ENCODE measurements around the gene OTOP3. TPM values are rescaled to one million over a fixed set of nuclear protein-coding genes. Genes with fewer than 3 reads are reported as not detected.

OTOP3 gene
- total RNA-seq, 1 experiment from 2014 or later = not detected

DNA sequence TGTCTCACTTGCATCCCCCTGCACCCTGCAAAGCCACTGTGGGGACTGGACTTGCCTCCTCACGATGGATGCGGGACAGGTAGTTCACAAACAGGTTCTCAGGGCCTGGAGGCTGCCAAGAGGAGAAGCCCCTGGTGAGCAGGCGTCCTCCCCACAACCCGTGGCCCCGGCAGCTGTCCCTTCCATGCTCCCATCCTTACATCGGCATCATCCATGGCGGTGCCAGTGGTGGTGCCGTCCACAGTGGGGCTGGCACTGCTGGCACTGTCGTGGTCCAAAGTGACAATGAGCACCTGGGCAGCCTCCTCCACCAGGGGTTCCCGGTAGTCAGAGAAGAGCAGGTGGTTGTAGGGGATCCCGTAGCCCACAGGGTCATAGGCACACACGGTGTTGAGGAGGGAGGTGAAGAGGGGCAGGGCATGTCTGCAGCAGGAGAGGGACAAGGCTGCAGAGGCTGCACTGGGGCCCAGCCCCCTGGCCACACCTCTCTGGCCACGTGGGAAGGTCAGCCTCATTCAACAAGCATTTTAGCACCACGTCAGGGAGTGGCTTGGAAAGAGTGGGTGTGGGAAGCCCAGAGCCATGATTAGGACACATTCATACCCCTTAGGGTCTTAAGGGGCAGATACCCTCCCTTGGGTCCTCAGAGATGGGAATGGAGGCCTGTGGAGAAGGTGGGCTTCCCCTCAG is 24.3 kb downstream of the OTOP3 start:
- peaks cover 14% of the 10 kb centered on the region for H3K4me1 Mint-ChIP-seq (ENCODE audit: insufficient read depth, unreplicated experiment)
- peak; percentile 34 for DNase-seq (ENCODE audit: unreplicated experiment)
- ChIA-PET CTCF (interaction anchor here (0.5 to 8.6 kb wide), 22 partner anchors 9 to 280 kb away, joined by 3 to 233 read pairs (median 7); partner anchors contain the start of genes HID1, MRPL58, OTOP2 and USH1G), POLR2A (interaction anchor here (0.6 to 3.0 kb wide), 11 partner anchors 15 to 212 kb away, joined by 3 to 20 read pairs (median 6); partner anchors contain the start of genes ATP5PD, CDR2L, FDXR and KCTD2)
- H3K27me3 Mint-ChIP-seq (ENCODE audit: insufficient read depth, unreplicated experiment) = no peaks in the 10 kb centered on the region
- H3K36me3 Mint-ChIP-seq (ENCODE audit: insufficient read depth, unreplicated experiment) = no peaks in the 10 kb centered on the region
- no peaks in the 10 kb centered on the region for H3K9me3 Mint-ChIP-seq (ENCODE audit: unreplicated experiment)
- intact Hi-C loops (cut with micrococcal nuclease) = loop anchor here (2.0 kb wide), 3 partner anchors 87 to 211 kb away; partner anchors contain the start of genes ARMC7, ATP5PD, KCTD2 and NHERF1
- TF ChIP-seq, protein P1, sequence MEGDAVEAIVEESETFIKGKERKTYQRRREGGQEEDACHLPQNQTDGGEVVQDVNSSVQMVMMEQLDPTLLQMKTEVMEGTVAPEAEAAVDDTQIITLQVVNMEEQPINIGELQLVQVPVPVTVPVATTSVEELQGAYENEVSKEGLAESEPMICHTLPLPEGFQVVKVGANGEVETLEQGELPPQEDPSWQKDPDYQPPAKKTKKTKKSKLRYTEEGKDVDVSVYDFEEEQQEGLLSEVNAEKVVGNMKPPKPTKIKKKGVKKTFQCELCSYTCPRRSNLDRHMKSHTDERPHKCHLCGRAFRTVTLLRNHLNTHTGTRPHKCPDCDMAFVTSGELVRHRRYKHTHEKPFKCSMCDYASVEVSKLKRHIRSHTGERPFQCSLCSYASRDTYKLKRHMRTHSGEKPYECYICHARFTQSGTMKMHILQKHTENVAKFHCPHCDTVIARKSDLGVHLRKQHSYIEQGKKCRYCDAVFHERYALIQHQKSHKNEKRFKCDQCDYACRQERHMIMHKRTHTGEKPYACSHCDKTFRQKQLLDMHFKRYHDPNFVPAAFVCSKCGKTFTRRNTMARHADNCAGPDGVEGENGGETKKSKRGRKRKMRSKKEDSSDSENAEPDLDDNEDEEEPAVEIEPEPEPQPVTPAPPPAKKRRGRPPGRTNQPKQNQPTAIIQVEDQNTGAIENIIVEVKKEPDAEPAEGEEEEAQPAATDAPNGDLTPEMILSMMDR (IDR thresholded peaks at IDR 0.05; ENCODE audit: unreplicated experiment) = no peak
- BruUV-seq (replicated peaks) = no TSS peak
- H3K4me3 Mint-ChIP-seq (ENCODE audit: unreplicated experiment) = no peak overlapping the region
- H3K27ac Mint-ChIP-seq (ENCODE audit: low read depth, unreplicated experiment) = no peak overlapping the region

DNA sequence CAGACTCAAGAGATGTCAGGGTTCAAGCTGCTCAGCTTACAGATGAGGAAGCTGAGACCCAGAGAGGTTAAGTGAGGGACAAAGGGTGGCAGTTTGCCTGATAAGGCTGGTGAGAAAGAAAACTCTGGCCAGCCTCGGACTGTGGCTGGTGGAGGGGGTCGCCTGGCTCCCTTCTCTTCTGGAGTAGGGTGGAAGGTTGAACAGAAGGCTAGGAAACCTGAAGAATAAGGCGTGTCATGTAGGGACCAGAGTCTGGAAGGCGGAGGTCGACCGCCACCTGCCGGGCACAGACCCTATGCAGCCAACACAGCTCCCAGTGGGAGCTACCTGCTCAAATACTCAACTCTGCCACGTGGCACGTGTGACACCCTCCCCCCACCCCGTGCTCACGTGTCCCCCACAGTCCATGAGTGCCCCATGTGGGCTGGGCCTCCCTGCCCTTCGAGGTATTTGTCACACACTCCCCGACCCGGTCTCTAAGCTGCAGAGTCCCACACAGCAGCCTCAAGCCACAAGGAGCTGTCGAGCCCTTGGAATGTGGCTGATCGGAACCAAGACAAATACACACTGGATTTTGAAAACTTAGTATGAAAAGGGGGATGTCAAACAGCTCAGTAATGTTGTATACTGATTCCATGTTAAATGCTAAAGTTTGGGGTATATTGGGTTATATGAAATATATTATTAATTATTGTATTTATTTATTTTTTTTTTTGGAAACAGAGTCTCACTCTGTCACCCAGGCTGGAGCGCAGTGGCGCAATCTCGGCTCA is 25.1 kb downstream of the OTOP3 start:
- no TSS peak for BruUV-seq (replicated peaks)
- Mint-ChIP-seq H3K36me3 (ENCODE audit: insufficient read depth, unreplicated experiment) (no peaks in the 10 kb centered on the region), H3K27ac (ENCODE audit: low read depth, unreplicated experiment) (no peak overlapping the region), H3K9me3 (ENCODE audit: unreplicated experiment) (no peaks in the 10 kb centered on the region), H3K27me3 (ENCODE audit: insufficient read depth, unreplicated experiment) (no peaks in the 10 kb centered on the region), H3K4me3 (ENCODE audit: unreplicated experiment) (no peak overlapping the region), H3K4me1 (ENCODE audit: insufficient read depth, unreplicated experiment) (peaks cover 21% of the 10 kb centered on the region)
- intact Hi-C loops (cut with micrococcal nuclease) = loop anchor here (1.0 to 2.0 kb wide), 6 partner anchors 46 to 241 kb away; partner anchors contain the start of genes ARMC7, ATP5PD, KCTD2 and NHERF1
- ChIA-PET POLR2A (interaction anchor here (0.6 to 3.0 kb wide), 18 partner anchors 11 to 310 kb away, joined by 3 to 20 read pairs (median 6); partner anchors contain the start of genes ATP5PD, CDR2L, FDXR and HID1), CTCF (interaction anchor here (0.6 to 8.6 kb wide), 49 partner anchors 9 to 1663 kb away, joined by 3 to 233 read pairs (median 4); partner anchors contain the start of genes CDR2L, HID1, MRPL58 and NUP85)
- DNase-seq (ENCODE audit: unreplicated experiment) = peak; percentile 81
- TF ChIP-seq, protein P1 (IDR thresholded peaks at IDR 0.05; ENCODE audit: unreplicated experiment) = peak; percentile 62

GRCh38 chr17:74961657-74962350 is 26.1 kb downstream of the OTOP3 start:
- Mint-ChIP-seq H3K36me3 (ENCODE audit: insufficient read depth, unreplicated experiment) (no peaks in the 10 kb centered on the region), H3K27me3 (ENCODE audit: insufficient read depth, unreplicated experiment) (no peaks in the 10 kb centered on the region), H3K9me3 (ENCODE audit: unreplicated experiment) (no peaks in the 10 kb centered on the region), H3K4me3 (ENCODE audit: unreplicated experiment) (no peak overlapping the region), H3K4me1 (ENCODE audit: insufficient read depth, unreplicated experiment) (peaks cover 21% of the 10 kb centered on the region), H3K27ac (ENCODE audit: low read depth, unreplicated experiment) (no peak overlapping the region)
- intact Hi-C loops (cut with micrococcal nuclease) = loop anchor here (1.0 to 2.0 kb wide), 6 partner anchors 44 to 239 kb away; partner anchors contain the start of genes ARMC7, ATP5PD, KCTD2 and NHERF1
- peak; percentile 89 for DNase-seq (ENCODE audit: unreplicated experiment)
- POLR2A ChIA-PET = interaction anchor here (1.2 to 3.0 kb wide), 14 partner anchors 10 to 240 kb away, joined by 5 to 20 read pairs (median 8); partner anchors contain the start of genes ATP5PD, CDR2L, HID1 and KCTD2
- CTCF ChIA-PET = interaction anchor here (0.6 to 8.6 kb wide), 47 partner anchors 12 to 305 kb away, joined by 3 to 233 read pairs (median 4); partner anchors contain the start of genes ARMC7, CDR2L, HID1 and MRPL58
- TF ChIP-seq, protein P1 (IDR thresholded peaks at IDR 0.05; ENCODE audit: unreplicated experiment) = peak; percentile 67
- no TSS peak for BruUV-seq (replicated peaks)
